ENCODE results near the gene TMEM69.
"Not testable (repeated sequence)": the region's sequence is repeated elsewhere in the genome, so short reads cannot be mapped to it uniquely, and the experiment has no call there.

The TMEM69 gene

DNA sequence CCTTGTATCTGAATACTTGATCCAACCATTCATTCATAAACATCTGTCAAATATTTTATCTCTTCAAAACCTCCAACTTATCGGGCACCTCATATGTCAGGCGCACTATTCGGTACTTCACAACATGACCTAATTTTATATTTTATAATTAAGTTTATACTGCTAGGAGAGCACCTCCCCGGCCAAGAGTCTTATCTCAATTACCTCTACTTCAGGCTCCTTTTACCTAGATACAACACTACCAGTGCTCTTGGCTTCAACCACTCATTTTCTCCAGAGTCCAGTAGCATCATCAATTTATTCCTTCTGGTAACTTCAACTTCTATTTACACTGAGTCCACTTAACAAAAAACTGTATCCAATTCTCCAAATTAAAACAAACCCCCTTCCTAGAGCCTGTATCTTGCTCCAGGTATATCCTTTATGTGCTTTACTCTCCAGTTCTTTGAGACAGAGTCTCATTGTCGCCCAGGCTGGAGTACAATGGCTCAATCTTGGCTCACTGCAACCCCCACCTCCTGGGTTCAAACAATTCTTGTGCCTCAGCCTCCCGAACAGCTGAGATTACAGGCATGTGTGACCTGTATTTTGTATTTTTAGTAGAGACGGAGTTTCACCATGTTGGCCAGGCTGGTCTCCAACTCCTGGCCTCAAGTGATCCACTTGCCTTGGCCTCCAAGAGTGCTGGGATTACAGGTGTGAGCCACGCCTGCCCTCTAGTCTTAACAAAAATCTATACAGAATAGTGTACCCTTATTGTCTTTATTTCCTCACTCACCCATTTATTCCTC lies 20.5 kb upstream of the TMEM69 start:
- peaks cover 2% of the 10 kb centered on the region for H3K36me3 ChIP-seq (ENCODE audit: insufficient read depth, low read length)

DNA sequence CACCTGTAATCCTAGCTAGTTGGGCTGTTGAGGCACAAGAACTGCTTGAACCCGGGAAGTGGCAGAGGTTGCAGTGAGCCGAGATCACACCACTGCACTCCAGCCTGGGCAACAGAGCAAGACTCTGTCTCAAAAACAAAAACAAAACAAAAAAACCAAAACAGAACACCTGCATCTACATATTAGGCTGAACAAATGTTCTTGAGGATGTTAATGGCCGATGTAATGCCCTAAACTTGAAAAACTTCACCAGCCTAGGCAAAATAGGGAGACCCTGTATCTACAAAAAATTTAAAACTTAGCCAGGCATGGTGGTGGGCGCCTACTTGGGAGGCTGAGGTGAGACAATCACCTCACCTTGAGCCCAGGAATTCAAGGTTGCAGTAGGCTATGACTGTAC lies 19.5 kb upstream of the TMEM69 start:
- Histone ChIP-seq H3K36me3 (ENCODE audit: insufficient read depth, low read length) (peaks cover 2% of the 10 kb centered on the region), H3K4me1 (ENCODE audit: insufficient read depth, low read length) (no peaks in the 10 kb centered on the region), H3K9me3 (ENCODE audit: low read length) (no peaks in the 10 kb centered on the region), H3K4me3 (ENCODE audit: low read length) (no peak overlapping the region), H3K27me3 (ENCODE audit: insufficient read depth, low read length) (no peaks in the 10 kb centered on the region), H2AFZ (ENCODE audit: low read depth, low read length) (no peak overlapping the region)

More for the DNA sequence above, 20.5 kb upstream of the TMEM69 start:
- H3K27me3 ChIP-seq (ENCODE audit: insufficient read depth, low read length) = no peaks in the 10 kb centered on the region
- H3K9me3 ChIP-seq (ENCODE audit: low read length) = no peaks in the 10 kb centered on the region
- H3K4me1 ChIP-seq (ENCODE audit: insufficient read depth, low read length) = no peaks in the 10 kb centered on the region
- H3K4me3 ChIP-seq (ENCODE audit: low read length) = no peak overlapping the region
- no peak overlapping the region for H2AFZ ChIP-seq (ENCODE audit: low read depth, low read length)

DNA sequence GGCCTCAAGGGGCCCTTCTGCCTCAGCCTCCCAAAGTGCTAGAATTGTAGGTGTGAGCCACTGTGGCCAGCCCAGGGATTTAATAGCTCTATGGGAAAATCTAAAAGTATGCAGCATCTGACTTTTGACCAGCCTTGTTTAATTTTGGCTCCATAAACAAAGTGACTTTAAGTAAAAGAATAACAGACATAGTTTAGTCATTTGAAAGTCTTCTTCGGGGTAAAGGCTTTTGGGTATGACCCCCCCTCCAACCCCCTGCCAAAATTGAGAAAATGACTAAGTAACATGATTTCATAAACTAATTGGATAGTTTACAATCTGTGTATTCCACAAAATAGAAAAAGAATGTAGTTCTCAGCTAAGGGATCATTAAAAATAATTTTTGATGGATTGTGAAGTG lies 18.6 kb upstream of the TMEM69 start:
- Histone ChIP-seq H3K4me3 (ENCODE audit: low read length) (no peak overlapping the region), H2AFZ (ENCODE audit: low read depth, low read length) (no peak overlapping the region), H3K27me3 (ENCODE audit: insufficient read depth, low read length) (no peaks in the 10 kb centered on the region), H3K9me3 (ENCODE audit: low read length) (no peaks in the 10 kb centered on the region), H3K4me1 (ENCODE audit: insufficient read depth, low read length) (no peaks in the 10 kb centered on the region), H3K36me3 (ENCODE audit: insufficient read depth, low read length) (peaks cover 2% of the 10 kb centered on the region)

DNA sequence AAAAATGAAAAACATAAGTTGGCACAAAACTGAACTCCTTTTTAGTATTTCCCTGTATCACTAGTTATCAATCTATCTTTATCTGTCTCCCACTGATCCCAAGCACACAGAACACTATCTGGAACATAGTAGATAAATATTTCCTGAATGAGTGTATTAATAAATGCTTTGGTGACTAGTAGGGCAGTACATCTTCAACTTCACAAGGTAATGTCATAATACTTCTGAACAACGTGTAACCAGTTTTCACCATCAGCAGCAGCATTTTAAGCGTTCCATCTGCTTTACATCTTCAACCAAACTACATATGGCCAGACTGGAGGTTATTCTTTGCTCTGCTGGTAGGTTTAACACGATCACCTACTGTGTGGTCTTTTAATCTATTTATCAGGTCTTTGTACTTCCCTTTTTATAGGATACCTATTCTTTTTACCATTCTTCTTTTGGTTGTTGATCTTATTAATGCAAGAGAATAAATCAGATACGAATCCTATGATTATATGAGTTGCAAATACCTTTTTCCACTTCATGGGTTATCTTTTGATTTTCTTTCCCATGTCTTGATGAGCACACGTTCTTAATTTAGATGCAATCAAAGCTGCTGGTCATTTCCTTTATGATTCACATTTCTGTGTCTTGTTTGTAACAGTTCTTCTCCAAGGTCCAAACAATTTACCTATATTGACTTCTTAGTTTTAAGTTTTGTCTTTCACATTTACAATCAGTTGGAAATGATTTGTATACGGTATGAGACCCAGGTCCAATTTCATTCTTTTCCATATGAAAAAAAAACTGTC lies 17.9 kb upstream of the TMEM69 start:
- Histone ChIP-seq H3K27me3 (ENCODE audit: insufficient read depth, low read length) (no peaks in the 10 kb centered on the region), H2AFZ (ENCODE audit: low read depth, low read length) (no peak overlapping the region), H3K36me3 (ENCODE audit: insufficient read depth, low read length) (peaks cover 8% of the 10 kb centered on the region), H3K9me3 (ENCODE audit: low read length) (no peaks in the 10 kb centered on the region), H3K4me1 (ENCODE audit: insufficient read depth, low read length) (no peaks in the 10 kb centered on the region), H3K4me3 (ENCODE audit: low read length) (no peak overlapping the region)

DNA sequence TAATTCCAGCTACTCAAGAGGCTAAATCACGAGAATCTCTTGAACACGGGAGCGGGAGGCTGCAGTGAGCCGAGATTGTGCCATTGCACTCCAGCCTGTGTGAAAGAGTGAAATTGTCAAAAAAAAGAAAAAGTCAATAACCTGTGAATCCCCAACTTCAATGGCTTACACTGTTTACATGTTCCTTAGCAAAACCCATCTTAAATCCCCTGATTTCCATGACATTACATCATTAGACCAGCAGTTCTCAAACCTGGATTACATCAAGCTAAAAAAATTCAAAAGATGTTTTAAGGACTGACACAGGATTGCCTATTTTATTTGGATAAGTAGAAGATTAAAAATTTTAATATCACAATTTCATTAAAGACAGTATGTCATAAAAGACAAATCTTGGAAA lies 14.0 kb upstream of the TMEM69 start:
- Histone ChIP-seq H3K36me3 (ENCODE audit: insufficient read depth, low read length) (peaks cover 8% of the 10 kb centered on the region), H3K4me3 (ENCODE audit: low read length) (no peak overlapping the region), H2AFZ (ENCODE audit: low read depth, low read length) (no peak overlapping the region), H3K4me1 (ENCODE audit: insufficient read depth, low read length) (no peaks in the 10 kb centered on the region), H3K27me3 (ENCODE audit: insufficient read depth, low read length) (no peaks in the 10 kb centered on the region), H3K9me3 (ENCODE audit: low read length) (no peaks in the 10 kb centered on the region)

DNA sequence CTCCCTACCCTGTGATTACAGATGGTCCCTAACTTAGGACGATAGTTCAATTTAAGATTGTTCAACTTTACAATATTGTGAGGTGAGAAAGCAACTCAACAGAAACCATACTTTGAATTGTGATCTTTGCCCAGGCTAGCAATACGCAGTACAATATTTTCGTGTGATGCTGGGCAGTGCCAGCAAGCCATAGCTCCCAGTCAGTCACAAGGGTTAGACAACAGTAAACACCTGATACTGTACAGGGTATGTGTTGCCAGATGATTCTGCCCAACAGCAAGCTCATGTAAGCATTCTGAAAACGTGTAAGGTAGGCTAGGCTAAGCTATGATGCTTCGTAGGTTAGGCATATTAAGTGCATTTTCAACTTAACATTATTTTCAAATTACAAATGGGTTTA lies 13.5 kb upstream of the TMEM69 start:
- no peaks in the 10 kb centered on the region for H3K27me3 ChIP-seq (ENCODE audit: insufficient read depth, low read length)
- no peaks in the 10 kb centered on the region for H3K9me3 ChIP-seq (ENCODE audit: low read length)
- H3K36me3 ChIP-seq (ENCODE audit: insufficient read depth, low read length) = peaks cover 11% of the 10 kb centered on the region
- H2AFZ ChIP-seq (ENCODE audit: low read depth, low read length) = no peak overlapping the region
- H3K4me1 ChIP-seq (ENCODE audit: insufficient read depth, low read length) = no peaks in the 10 kb centered on the region
- H3K4me3 ChIP-seq (ENCODE audit: low read length) = no peak overlapping the region

DNA sequence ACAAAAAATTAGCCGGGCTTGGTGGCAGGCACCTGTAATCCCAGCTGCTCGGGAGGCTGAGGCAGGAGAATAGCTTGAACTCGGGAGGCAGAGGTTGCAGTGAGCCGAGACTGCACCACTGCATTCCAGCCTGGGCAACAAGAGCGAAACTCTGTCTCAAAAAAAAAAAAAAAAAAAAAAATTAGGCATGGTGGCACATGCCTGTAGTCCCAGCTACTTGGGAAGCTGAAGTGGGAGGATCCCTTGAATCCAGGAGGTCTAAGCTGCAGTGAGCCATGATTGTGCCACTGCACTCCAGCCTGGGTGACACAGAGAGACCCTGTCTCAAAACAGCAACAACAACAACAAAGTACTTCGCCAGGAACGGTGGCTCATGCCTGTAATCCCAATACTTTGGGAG lies 11.4 kb upstream of the TMEM69 start:
- not testable (repeated sequence) for H3K36me3 ChIP-seq (ENCODE audit: insufficient read depth, low read length); H3K4me1 ChIP-seq (ENCODE audit: insufficient read depth, low read length); H3K27me3 ChIP-seq (ENCODE audit: insufficient read depth, low read length); H3K4me3 ChIP-seq (ENCODE audit: low read length); H3K9me3 ChIP-seq (ENCODE audit: low read length); H2AFZ ChIP-seq (ENCODE audit: low read depth, low read length)

DNA sequence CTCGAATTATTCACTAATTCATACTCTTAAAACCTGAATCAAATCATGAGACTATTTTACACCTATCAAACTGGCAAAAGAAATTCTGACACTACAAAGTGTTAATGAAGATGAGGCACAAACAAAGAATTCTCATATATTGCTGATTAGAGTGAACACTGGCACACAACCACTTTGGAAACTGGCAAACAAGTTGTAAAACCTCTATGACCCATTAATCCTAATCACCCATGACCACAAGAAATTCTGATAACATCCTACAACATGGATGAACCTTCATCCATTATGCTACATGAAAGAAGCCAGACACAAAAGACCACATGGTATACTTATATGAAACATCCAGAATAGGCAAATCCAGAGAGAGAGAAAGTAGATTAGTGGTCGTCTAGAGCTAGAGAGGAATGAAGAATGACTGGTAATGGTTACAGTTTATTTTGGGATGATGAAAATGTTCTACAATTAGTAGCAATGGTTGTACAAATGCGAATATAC lies 10.2 kb upstream of the TMEM69 start:
- H3K9me3 ChIP-seq (ENCODE audit: low read length) = no peaks in the 10 kb centered on the region
- H3K36me3 ChIP-seq (ENCODE audit: insufficient read depth, low read length) = peaks cover 9% of the 10 kb centered on the region
- no peak overlapping the region for H3K4me3 ChIP-seq (ENCODE audit: low read length)
- no peak overlapping the region for H2AFZ ChIP-seq (ENCODE audit: low read depth, low read length)
- H3K4me1 ChIP-seq (ENCODE audit: insufficient read depth, low read length) = peaks cover 2% of the 10 kb centered on the region
- H3K27me3 ChIP-seq (ENCODE audit: insufficient read depth, low read length) = no peaks in the 10 kb centered on the region

DNA sequence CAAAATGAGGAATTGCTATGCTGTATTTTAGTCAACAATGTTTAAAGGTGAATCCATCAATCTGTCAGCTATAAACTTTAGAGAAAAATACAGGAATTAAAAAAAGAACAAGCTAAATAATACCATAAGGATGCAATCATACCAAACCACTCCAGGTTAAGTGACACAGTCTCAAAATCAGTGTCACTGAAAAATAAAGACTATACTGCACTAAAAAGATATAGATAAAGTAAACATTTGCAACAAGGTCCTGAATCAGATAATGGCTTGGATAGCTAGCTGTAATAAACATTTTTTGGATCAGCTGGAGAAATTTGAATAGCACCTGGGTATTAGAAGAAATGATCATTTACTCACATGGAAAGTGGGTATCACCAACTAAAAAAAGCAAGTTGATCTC lies 9.5 kb upstream of the TMEM69 start:
- peaks cover 2% of the 10 kb centered on the region for H3K4me1 ChIP-seq (ENCODE audit: insufficient read depth, low read length)
- H3K4me3 ChIP-seq (ENCODE audit: low read length) = no peak overlapping the region
- H3K36me3 ChIP-seq (ENCODE audit: insufficient read depth, low read length) = peaks cover 9% of the 10 kb centered on the region

DNA sequence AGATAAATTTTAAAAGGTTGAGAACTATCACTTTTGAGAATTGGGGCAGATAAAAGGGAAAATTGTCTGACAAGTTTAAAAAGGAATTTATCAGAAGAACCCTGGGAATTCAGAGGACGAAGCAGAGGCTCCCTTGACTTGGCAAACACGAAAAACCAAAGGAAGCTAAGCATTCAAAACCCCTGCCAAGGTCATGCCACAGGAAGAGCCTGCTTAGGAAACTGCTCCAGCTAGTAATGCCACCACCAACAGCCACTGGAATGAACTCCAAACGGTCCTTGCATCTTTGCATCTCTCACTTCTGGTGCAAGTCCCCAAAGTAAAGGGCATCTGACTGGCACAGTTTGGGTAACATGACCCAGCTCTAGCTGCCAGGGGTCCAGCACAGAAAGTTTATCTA lies 8.9 kb upstream of the TMEM69 start:
- no peaks in the 10 kb centered on the region for H3K27me3 ChIP-seq (ENCODE audit: insufficient read depth, low read length)
- H3K9me3 ChIP-seq (ENCODE audit: low read length) = no peaks in the 10 kb centered on the region
- peaks cover 2% of the 10 kb centered on the region for H3K4me1 ChIP-seq (ENCODE audit: insufficient read depth, low read length)
- peaks cover 9% of the 10 kb centered on the region for H3K36me3 ChIP-seq (ENCODE audit: insufficient read depth, low read length)
- H3K4me3 ChIP-seq (ENCODE audit: low read length) = no peak overlapping the region
- no peak overlapping the region for H2AFZ ChIP-seq (ENCODE audit: low read depth, low read length)

More for the DNA sequence above, 9.5 kb upstream of the TMEM69 start:
- Histone ChIP-seq H2AFZ (ENCODE audit: low read depth, low read length) (no peak overlapping the region), H3K9me3 (ENCODE audit: low read length) (no peaks in the 10 kb centered on the region), H3K27me3 (ENCODE audit: insufficient read depth, low read length) (no peaks in the 10 kb centered on the region)

DNA sequence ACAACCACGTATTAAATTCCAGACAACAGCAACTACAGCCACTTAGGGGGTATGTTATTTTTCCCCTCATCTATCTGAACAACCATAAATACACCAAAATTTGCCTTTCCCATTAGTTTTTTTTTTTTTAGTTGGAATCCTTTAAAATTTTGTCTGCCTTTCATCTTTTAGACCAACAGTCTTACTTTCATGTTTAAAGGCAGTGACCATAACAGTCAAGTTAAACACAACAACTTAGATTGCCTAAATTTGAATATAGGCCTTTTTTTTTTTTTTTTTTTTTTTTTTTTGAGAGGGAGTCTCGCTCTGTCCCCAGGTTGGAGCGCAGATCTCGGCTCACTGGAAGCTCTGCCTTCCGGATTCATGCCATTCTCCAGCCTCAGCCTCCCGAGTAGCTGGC lies 5.0 kb upstream of the TMEM69 start:
- Histone ChIP-seq H3K4me1 (ENCODE audit: insufficient read depth, low read length) (peaks cover 5% of the 10 kb centered on the region), H3K9me3 (ENCODE audit: low read length) (no peaks in the 10 kb centered on the region)

DNA sequence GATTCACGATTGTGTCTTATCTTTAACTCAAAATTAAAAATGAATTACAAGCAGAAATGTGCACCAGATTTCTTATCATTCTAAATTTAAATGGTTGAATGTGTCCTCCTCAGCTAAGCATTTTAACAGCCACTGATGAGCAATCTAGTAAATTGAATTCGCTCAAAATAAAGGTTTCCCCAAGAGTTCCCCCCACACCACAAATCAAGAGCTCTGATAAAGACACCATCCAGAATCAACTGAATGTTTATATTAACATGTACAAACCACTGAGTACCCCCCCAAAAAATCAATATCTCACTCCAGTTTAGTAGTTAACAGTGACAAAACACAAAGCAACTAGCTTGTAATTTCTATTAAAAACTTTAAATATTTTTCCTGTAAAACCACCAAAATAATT lies 3.6 kb upstream of the TMEM69 start:
- no peaks in the 10 kb centered on the region for H3K27me3 ChIP-seq (ENCODE audit: insufficient read depth, low read length)
- no peak overlapping the region for H2AFZ ChIP-seq (ENCODE audit: low read depth, low read length)
- H3K9me3 ChIP-seq (ENCODE audit: low read length) = no peaks in the 10 kb centered on the region
- H3K36me3 ChIP-seq (ENCODE audit: insufficient read depth, low read length) = no peaks in the 10 kb centered on the region
- peak overlapping the region; percentile 92 for H3K4me3 ChIP-seq (ENCODE audit: low read length)
- peaks cover 13% of the 10 kb centered on the region for H3K4me1 ChIP-seq (ENCODE audit: insufficient read depth, low read length)

More for the DNA sequence above, 5.0 kb upstream of the TMEM69 start:
- no peak overlapping the region for H3K4me3 ChIP-seq (ENCODE audit: low read length)
- H2AFZ ChIP-seq (ENCODE audit: low read depth, low read length) = no peak overlapping the region
- H3K27me3 ChIP-seq (ENCODE audit: insufficient read depth, low read length) = no peaks in the 10 kb centered on the region
- peaks cover 3% of the 10 kb centered on the region for H3K36me3 ChIP-seq (ENCODE audit: insufficient read depth, low read length)

DNA sequence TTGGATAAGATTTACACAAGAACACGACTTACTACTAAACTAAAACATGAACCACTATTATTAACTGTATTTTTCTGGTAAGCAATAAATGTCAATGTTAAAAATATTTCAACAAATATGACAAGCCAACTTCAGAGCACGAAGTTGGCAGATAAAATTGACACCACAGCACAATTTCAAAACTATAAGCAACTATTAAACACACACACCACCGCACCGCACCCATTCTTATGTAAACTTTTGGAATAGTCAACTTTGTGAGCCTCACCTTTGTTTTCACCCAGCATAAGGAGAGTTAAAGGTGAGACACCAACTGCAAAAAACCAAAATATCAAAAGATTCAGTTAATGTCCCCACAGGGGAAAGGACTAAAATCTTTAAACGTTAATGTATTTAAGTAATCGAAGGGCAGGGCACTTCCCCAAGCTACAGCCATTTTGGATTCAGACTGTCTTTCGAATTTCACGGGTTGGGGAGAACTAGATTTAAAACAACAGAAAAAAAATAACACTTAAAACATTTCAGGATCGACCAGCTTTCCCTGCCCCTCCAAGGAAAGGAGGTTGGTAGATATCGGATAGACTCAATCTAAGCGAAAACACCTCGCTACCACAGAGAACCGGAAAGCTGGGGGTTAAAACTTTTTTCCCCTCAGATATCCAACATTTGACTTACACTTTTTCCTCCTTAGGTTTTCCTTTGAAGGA lies 2.5 kb upstream of the TMEM69 start:
- H3K4me1 ChIP-seq (ENCODE audit: insufficient read depth, low read length) = peaks cover 14% of the 10 kb centered on the region
- H3K4me3 ChIP-seq (ENCODE audit: low read length) = peak overlapping the region; percentile 92
- no peaks in the 10 kb centered on the region for H3K27me3 ChIP-seq (ENCODE audit: insufficient read depth, low read length)
- no peaks in the 10 kb centered on the region for H3K9me3 ChIP-seq (ENCODE audit: low read length)
- H3K36me3 ChIP-seq (ENCODE audit: insufficient read depth, low read length) = no peaks in the 10 kb centered on the region
- H2AFZ ChIP-seq (ENCODE audit: low read depth, low read length) = peak overlapping the region; percentile 27
